HG03066 (cell line): ENCODE measurements around the gene RAC3.

Experiments
- ATAC-seq: cut with Tn5 transposase; IDR thresholded peaks from one replicate; pipeline ENCODE4 v1.9.1; 2021; ENCODE audit warnings: low read depth; ENCODE audit not compliant: unreplicated experiment

RAC3 gene

GRCh38 chr17:82053556-82054263 is 22.2 kb downstream of the RAC3 start:
- ATAC-seq: no peak

DNA sequence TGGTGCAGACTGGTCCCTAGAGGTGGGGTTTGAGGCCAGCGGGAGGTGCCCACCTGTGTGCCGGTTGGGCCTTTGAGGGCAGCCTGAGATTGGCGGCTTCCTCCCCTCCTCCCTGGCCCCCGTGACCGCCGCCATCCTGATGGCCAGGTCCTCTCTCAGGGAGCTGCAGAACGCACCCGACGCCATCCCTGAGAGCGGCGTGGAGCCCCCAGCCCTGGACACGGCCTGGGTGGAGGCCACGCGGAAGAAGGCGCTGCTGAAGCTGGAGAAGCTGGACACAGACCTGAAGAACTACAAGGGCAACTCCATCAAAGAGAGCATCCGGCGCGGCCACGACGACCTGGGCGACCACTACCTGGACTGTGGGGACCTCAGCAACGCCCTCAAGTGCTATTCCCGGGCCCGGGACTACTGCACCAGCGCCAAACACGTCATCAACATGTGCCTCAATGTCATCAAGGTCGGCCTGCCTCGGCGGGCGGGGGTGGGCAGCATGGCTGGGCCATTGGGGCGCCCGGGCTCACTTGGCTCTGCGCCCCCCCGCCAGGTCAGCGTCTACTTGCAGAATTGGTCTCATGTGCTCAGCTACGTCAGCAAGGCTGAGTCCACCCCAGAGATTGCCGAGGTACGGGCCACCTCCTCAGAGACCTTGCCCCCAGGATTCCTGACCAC is 23.0 kb downstream of the RAC3 start:
- no peak for ATAC-seq

- ATAC-seq: no peak
These were observed 23.8 kb downstream of the RAC3 start for GRCh38 chr17:82055023-82055964.

DNA sequence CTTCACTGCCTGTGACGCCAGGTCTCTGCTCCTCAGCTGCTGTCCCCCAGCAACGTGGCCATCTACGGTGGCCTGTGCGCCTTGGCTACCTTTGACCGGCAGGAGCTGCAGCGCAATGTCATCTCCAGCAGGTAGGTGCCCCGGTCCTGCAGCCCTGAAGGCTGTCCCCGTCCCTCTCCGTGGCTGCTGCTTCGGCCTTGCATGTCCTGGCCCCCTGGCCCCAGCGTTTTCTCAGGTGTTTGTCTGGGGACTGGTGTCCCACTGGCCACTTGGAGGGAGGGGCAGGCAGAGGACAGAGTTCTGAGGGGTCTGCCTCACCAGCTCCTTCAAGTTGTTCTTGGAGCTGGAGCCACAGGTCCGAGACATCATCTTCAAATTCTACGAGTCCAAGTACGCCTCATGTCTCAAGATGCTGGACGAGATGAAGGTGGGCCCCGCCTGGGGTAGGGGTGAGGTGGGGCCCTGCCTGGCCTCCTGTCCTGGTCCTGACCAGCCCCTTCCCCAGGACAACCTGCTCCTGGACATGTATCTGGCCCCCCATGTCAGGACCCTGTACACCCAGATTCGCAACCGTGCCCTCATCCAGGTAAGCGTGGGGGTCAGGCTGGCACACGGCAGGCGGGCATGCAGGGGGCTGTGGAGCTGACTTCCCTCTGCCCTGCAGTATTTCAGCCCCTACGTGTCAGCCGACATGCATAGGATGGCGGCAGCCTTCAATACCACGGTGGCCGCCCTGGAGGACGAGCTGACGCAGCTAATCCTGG is 24.7 kb downstream of the RAC3 start:
- ATAC-seq: no peak

DNA sequence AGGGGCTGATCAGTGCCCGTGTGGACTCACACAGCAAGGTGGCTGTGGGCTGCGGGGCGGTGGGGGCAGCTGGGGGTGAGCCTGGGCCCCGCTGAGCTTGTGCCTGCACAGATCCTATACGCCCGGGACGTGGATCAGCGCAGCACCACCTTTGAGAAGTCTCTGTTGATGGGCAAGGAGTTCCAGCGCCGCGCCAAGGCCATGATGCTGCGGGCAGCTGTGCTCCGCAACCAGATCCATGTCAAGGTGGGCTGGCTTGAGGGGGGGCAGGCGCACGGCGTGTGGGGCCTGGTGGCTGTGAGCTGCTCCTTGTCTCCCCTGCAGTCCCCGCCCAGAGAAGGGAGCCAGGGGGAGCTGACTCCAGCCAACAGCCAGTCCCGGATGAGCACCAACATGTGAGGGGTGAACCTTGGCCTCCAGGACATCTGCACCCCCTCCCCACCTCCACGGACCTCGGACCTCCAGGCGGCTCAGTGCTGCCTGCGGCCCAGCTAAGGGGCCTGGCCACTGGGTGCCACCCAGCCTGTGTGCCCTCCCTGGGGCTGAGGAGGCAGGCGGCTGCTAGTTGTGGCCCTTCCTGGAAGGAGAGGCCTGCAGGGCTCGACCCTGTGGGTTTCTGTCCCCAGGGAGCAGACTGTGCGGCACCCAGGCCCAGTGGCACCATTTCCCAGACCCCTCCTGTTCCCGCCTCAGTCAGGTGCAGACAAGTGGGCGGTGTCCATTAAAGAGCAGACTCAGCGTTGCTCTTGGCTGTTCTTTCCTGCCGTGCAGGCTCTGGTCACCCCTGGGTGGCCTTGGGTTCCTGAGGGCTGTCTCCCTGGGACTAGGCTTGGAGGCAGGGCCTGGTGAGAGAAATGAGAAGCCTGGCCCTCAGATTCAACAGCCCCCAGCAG is 25.5 kb downstream of the RAC3 start:
- ATAC-seq: no peak

DNA sequence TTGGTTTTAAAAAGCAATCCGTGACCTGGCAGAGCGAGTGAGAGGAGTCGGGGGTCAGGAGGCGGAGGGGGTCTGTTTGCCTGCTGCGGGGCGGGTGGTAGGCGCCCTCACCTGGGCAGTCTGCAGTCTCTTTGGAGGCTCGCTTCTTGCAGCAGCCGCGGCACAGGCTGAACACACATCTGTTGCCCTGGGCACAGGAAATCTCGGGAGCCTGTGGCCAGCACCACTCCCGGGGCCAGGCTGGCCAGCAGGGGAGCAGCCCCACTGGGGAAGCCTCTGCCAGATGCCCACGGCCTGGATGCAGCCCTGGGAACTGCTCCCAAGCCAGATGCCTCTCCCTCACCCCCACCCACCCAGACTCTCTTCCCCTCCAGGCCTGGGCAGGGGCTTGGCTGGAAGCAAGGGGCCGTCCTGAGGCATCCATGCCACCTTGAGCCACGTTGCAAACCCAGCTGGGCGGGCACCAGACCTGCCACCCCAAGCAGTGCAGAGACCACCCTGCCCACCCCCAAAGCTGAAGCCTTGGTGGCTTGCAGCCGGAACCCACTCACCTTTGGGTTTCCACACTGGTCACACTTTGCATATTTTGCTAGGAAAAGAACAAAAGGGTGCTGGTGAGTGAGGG is 26.9 kb downstream of the RAC3 start:
- no peak for ATAC-seq

DNA sequence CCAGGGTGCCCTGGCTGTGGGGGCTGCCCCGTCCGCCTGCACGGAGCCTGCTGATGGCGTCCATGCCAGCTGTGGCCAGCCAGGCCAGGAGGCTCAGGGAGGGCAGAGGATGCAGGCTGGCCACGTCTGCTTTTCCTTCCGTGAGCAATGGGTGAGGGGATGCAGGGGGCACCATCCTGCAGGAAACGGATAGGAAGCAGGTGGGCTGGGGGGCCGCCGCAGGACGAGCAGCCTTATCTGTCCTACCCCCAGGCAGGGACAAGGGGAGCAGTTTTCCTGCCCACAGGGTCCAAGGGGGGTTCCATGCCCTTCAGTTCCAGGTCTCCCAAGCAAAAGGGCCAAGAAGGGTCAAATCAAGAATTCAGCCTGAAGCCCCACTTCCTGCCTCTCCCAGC is 27.4 kb downstream of the RAC3 start:
- ATAC-seq: no peak

- ATAC-seq: no peak
These were observed 28.0 kb downstream of the RAC3 start for GRCh38 chr17:82059272-82060000.

- no peak for ATAC-seq
These were observed 28.5 kb downstream of the RAC3 start for GRCh38 chr17:82060001-82060380.

DNA sequence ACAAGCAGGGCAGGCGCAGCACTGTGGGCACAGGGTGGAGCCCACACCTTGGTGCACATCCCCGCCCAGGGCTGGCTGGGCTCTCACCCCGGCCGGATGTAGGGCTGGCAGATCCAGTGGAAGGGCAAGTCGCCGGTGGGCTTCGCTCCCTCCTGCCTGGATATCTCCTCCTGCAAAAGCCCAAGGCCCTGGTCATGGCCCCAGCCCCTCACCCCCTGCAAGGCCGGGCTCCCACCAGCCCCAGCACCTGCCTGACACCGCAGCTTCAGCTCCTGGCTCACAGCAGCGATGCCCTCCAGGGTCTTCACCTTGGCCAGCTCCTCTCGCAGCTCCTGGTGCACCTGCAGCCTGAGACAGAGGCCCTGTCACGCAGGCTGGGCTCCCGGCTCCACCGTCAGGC is 29.1 kb downstream of the RAC3 start:
- ATAC-seq: no peak

GRCh38 chr17:82061047-82061925 is 29.8 kb downstream of the RAC3 start:
- ATAC-seq: no peak

GRCh38 chr17:82062076-82062983 is 30.9 kb downstream of the RAC3 start:
- no peak for ATAC-seq

DNA sequence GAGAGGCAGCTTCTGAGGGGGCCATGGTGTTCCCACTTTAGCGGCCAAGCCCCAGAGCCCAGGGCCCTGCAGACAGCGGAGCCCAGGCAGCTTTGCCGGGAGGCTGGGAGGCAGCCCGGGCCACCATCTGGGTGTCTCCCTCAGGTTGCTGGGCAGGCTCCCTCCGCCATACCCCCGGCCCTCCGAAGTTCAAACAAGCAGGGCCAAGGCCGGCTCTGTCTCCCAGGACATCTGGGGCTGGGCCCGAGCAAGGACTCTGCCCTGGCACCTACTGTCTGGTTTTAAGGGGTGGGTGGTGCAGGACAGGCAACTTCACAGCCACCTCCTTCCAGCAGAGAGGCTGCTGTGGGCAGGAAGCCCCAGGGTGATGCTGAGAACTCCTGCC is 31.5 kb downstream of the RAC3 start:
- ATAC-seq: no peak

DNA sequence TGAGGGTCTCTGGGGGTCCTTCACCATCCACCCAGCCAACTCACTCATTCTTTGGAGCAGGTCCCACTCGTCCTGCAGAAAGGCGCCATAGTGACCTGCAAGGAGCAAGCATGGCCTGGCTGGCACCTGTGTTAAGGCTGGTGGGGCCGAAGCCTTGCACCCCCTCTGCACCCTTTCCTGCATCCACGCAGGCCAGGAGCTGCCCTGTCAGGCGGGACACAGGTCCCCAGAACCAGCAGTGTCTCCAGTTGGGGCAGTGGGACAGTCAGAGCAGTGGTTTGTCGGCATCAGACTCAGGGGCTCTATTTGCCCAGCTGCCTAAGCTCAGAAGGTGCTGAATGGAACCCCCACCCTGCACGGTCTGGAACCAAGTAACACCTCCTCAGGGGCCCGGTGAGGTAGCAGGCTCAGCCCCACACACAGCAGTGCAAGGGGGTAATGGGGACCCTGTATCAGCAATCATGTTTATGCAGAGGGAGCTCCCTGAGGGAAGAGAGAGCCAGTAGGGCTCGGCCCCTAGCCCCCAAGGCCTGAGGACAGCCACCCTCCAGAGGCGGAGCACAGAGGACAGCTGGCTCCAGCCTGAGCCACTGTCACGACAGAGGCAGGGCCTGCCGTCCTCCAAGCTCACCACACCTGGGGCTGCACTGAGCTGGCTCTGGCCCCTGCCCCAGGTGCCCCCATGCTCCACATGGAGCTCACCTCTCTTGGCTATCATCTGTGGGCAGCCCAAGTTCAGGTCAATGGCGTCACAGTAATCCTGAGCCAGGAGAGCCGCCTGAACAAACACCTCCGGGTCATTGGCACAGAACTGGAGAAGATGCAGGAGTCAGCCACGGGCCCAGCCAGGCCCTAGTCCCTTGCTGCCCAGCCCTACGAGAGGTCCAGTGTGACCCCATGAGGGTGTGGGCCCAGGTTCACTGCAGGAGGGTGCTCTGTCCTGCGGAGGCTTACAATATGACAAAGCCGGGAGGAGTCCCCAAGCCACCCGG is 32.2 kb downstream of the RAC3 start:
- no peak for ATAC-seq

DNA sequence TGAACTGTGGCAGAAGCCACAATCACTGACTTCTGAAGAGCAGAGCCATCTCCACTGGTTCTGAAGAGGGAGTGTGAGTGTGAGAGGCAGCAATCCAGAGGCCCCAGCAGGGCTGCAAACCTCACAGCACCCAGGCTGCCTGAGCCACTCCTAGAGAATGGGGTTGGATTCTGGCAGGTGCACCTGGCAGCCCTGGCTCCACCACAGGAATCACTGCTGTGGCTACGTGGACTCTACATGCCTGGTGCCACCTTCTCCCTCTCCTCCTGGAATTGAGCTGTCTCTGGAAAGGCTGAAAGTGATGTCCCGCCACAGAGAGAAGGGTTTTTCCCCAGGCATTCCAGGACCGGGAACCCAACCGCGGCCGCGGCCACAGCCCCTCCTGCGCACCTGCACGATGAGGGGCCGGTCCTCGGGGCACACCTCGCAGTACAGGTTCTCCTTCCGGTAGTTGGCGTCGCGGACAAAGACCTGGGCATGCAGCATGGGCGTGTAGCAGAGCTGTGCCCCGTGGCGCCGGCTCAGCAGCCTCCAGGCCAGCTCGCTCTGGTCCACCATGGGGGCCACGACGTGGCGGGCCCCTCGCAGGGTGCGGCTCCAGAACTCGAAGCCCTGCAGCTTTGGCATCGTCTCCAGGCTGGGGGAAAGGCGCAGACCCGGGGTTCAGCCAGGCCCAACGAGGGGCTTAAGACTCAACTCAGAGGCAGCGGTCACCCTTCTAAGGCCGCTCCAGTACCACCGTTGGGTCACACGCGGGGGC is 33.1 kb downstream of the RAC3 start:
- no peak for ATAC-seq
